MCF 10A (cell line): ENCODE data around the gene ADAMTSL1. TPM values are rescaled to one million over a fixed set of nuclear protein-coding genes. Genes with fewer than 3 reads are reported as not detected.

Source experiments
- BruUV-seq: library from RNA; stranded (reverse); fragments of 400-500 nt; replicated peaks from 2 replicates; lab custom pipeline; 2021; lab: Mats Ljungman, UMichigan
- CTCF ChIA-PET: fragments of 300-600 bp; sonication (Branson Sonifier 250); formaldehyde crosslinking; extraction: SDS; loops from one replicate; lab custom pipeline; 2021; ENCODE audit warnings: antibody characterized with exemption, inconsistent platforms; lab: Yijun Ruan, JAX
- POLR2A ChIA-PET: fragments of 300-600, 350-650 bp; sonication (Branson Sonifier 250); formaldehyde crosslinking; extraction: SDS; loops from one replicate; lab custom pipeline; 2020; ENCODE audit warnings: antibody characterized with exemption, inconsistent platforms; lab: Yijun Ruan, JAX
- DNase-seq: peaks from one replicate; pipeline ENCODE4 v3.0.0-alpha.2; 2018; ENCODE audit not compliant: unreplicated experiment
- H3K27ac Mint-ChIP-seq: one replicate; pipeline ENCODE4 v1.8.0; 2022; ENCODE audit warnings: mild to moderate bottlenecking, low read depth, mixed read lengths; ENCODE audit not compliant: unreplicated experiment
- H3K27me3 Mint-ChIP-seq: one replicate; pipeline ENCODE4 v1.8.0; 2022; ENCODE audit warnings: mixed read lengths; ENCODE audit not compliant: insufficient read depth, unreplicated experiment
- H3K36me3 Mint-ChIP-seq: one replicate; pipeline ENCODE4 v1.8.0; 2022; ENCODE audit warnings: mild to moderate bottlenecking, moderate library complexity, mixed read lengths; ENCODE audit not compliant: insufficient read depth, unreplicated experiment
- H3K4me1 Mint-ChIP-seq: one replicate; pipeline ENCODE4 v1.8.0; 2022; ENCODE audit warnings: mixed read lengths; ENCODE audit not compliant: insufficient read depth, unreplicated experiment
- H3K4me3 Mint-ChIP-seq: one replicate; pipeline ENCODE4 v1.8.0; 2022; ENCODE audit warnings: mild to moderate bottlenecking, moderate library complexity, mixed read lengths; ENCODE audit not compliant: unreplicated experiment
- H3K9me3 Mint-ChIP-seq: one replicate; pipeline ENCODE4 v1.8.0; 2022; ENCODE audit warnings: mixed read lengths; ENCODE audit not compliant: unreplicated experiment
- intact Hi-C: fragments of 100-400 bp; cut with micrococcal nuclease; formaldehyde crosslinking; loops from 2 replicates; pipeline ENCODE4 v1.14.1; 2022
- total RNA-seq: library from RNA; stranded (reverse); gene quantifications from 2 replicates; pipeline ENCODE4 v1.2.3, GENCODE V29; 2022
- TF ChIP-seq, protein P1 (sequence below): fragments of 200-600 bp; IDR thresholded peaks from one replicate; pipeline ENCODE4 v1.8.0; 2022; ENCODE audit warnings: antibody characterized with exemption, mild to moderate bottlenecking; ENCODE audit not compliant: unreplicated experiment

The ADAMTSL1 gene
- total RNA-seq, 1 experiment from 2014 or later = not detected

GRCh38 chr9:18861609-18862544 is 387.9 kb downstream of the ADAMTSL1 start:
- H3K27me3 Mint-ChIP-seq = no peaks in the 10 kb centered on the region
- no peak for DNase-seq
- H3K27ac Mint-ChIP-seq = no peak overlapping the region
- ChIA-PET CTCF (interaction anchor here (0.6 to 1.1 kb wide), 2 partner anchors 167 to 1343 kb away, joined by 4 read pairs; no protein-coding TSS in a partner anchor), POLR2A (no interaction called here)
- H3K4me1 Mint-ChIP-seq = peaks cover 9% of the 10 kb centered on the region
- TF ChIP-seq, protein P1, sequence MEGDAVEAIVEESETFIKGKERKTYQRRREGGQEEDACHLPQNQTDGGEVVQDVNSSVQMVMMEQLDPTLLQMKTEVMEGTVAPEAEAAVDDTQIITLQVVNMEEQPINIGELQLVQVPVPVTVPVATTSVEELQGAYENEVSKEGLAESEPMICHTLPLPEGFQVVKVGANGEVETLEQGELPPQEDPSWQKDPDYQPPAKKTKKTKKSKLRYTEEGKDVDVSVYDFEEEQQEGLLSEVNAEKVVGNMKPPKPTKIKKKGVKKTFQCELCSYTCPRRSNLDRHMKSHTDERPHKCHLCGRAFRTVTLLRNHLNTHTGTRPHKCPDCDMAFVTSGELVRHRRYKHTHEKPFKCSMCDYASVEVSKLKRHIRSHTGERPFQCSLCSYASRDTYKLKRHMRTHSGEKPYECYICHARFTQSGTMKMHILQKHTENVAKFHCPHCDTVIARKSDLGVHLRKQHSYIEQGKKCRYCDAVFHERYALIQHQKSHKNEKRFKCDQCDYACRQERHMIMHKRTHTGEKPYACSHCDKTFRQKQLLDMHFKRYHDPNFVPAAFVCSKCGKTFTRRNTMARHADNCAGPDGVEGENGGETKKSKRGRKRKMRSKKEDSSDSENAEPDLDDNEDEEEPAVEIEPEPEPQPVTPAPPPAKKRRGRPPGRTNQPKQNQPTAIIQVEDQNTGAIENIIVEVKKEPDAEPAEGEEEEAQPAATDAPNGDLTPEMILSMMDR = no peak
- H3K4me3 Mint-ChIP-seq = no peak overlapping the region
- BruUV-seq = no TSS peak
- intact Hi-C loops = no loop called here
- H3K36me3 Mint-ChIP-seq = no peaks in the 10 kb centered on the region
- H3K9me3 Mint-ChIP-seq = no peaks in the 10 kb centered on the region

GRCh38 chr9:18863791-18864190 is 389.8 kb downstream of the ADAMTSL1 start:
- no peaks in the 10 kb centered on the region for H3K27me3 Mint-ChIP-seq
- no peaks in the 10 kb centered on the region for H3K9me3 Mint-ChIP-seq
- CTCF ChIA-PET = interaction anchor here (0.7 to 0.9 kb wide), 3 partner anchors 40 to 204 kb away, joined by 3 to 4 read pairs (median 3); no protein-coding TSS in a partner anchor
- BruUV-seq = no TSS peak
- no peak overlapping the region for H3K27ac Mint-ChIP-seq
- TF ChIP-seq, protein P1 = no peak
- DNase-seq = no peak
- H3K36me3 Mint-ChIP-seq = no peaks in the 10 kb centered on the region
- POLR2A ChIA-PET = no interaction called here
- intact Hi-C loops = no loop called here
- H3K4me3 Mint-ChIP-seq = no peak overlapping the region
- H3K4me1 Mint-ChIP-seq = no peaks in the 10 kb centered on the region

DNA sequence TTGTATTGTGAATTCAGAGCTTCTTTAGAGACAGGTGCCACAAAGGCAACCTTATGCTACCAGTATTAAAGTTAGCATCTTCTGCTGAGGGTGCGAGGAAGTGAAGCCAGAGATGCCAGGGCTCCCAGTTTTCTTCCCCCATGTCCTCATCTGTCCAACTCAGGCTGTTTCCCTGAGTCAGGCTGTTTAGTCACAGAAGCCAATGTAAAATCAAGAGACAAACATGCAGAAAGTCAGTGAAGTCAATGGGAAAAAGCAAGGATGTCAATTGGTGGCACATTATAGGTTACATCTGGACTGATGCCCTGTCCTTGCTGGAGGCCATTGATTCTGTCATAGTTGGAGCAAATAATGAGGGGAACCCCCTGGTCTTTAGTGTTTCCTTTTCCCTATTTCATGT is 390.6 kb downstream of the ADAMTSL1 start:
- Mint-ChIP-seq H3K27ac (no peak overlapping the region), H3K9me3 (no peaks in the 10 kb centered on the region), H3K4me3 (no peak overlapping the region), H3K36me3 (no peaks in the 10 kb centered on the region), H3K27me3 (no peaks in the 10 kb centered on the region), H3K4me1 (no peaks in the 10 kb centered on the region)
- DNase-seq = no peak
- CTCF ChIA-PET = interaction anchor here (0.7 to 0.8 kb wide), 2 partner anchors 72 to 205 kb away, joined by 3 read pairs; no protein-coding TSS in a partner anchor
- TF ChIP-seq, protein P1 = no peak
- no TSS peak for BruUV-seq
- intact Hi-C loops = no loop called here
- POLR2A ChIA-PET = no interaction called here

DNA sequence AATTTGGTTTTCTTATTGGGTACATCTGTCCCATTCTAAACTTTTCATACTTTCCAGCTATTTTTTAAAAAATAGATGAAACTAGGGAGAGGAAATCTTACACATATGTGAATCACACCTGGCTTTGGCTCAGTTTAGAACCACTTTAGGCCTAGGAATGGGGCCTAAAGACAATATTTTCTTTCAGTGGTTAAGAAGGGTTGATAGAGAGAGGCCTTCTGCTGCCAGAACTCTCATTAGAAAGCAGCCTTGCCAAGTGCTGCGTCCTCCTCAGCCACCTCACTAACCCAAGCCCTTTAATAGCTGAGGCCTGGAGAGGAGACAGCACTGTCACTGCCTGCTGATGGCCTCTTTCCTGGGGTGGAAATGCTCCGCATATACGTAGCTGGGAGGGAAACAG is 391.6 kb downstream of the ADAMTSL1 start:
- Mint-ChIP-seq H3K27me3 (no peaks in the 10 kb centered on the region), H3K36me3 (no peaks in the 10 kb centered on the region), H3K9me3 (no peaks in the 10 kb centered on the region), H3K4me1 (no peaks in the 10 kb centered on the region), H3K4me3 (no peak overlapping the region), H3K27ac (no peak overlapping the region)
- no peak for DNase-seq
- BruUV-seq = no TSS peak
- ChIA-PET POLR2A (no interaction called here), CTCF (no interaction called here)
- intact Hi-C loops = no loop called here
- TF ChIP-seq, protein P1 = no peak
